ENCODE measurements around the gene THTPA. TPM values are rescaled to one million over a fixed set of nuclear protein-coding genes. Genes with fewer than 3 reads are reported as not detected.

THTPA gene
- total and polyA plus RNA-seq, 9 of the 15 experiments (the other 6 are each of a cell fraction or from before 2014, with no cell fraction given) = 2.4 to 8.7 (median 5.2) TPM

DNA sequence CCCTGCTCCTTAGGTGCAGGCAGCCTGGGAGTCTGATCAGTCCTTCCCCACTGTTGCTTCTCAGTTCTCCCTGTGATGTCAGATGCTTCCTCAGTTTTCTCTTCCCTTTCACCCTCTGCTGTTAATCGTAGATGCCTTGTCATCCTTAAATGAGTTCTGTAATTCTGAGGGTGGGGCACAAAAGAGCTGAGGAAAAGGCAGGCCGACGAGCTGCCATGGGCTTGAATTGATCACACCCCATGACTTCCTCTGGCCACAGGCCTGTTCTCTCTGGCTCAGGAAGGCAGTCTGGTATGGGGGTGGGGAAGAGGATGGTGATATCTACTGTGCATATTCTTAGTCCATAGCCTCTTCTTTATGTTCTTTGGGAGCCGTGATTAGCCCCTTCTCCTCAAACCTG, 16.8 kb downstream of the THTPA start (continued):
- TF ChIP-seq ZNF512 (tag; IDR thresholded peaks at IDR 0.05) = no peak
- peak; percentile 11; the same call in 1 of the 2 replicates for TF ChIP-seq REST (IDR thresholded peaks at IDR 0.05; ENCODE audit: borderline replicate concordance)
- no peak for TF ChIP-seq REST (CRISPR knock-in tag; IDR thresholded peaks at IDR 0.05; ENCODE audit: low read depth)
- TF ChIP-seq MAFG (tag; conservative IDR thresholded peaks at IDR 0.05) = peak; percentile 43; the same call in 1 of the 2 replicates
- TF ChIP-seq PBX2 (CRISPR knock-in tag; IDR thresholded peaks at IDR 0.05; ENCODE audit: low read depth) = no peak
- TF ChIP-seq PBX2 (tag; conservative IDR thresholded peaks at IDR 0.05; ENCODE audit: low read depth) = peak; percentile 33; the same call in 1 of the 2 replicates
